GM12892 (cell line): ENCODE results near the gene STK11.

Experiments used
- POLR2A ChIP-seq: IDR thresholded peaks from 2 replicates; pipeline ENCODE4 v1.6.1; 2011; ENCODE audit warnings: low read depth, low read length, control low read depth
- POLR2AphosphoS5 ChIP-seq: IDR thresholded peaks from 2 replicates; pipeline ENCODE4 v1.6.1; 2011; ENCODE audit warnings: low read depth, low read length, control low read depth
- TAF1 ChIP-seq: IDR thresholded peaks from 2 replicates; pipeline ENCODE4 v1.6.1; 2011; ENCODE audit warnings: low read depth, mild to moderate bottlenecking, control low read depth, low read length, borderline replicate concordance

GRCh38 chr19:1249990-1250436 lies 44.4 kb downstream of the STK11 start:
- TF ChIP-seq POLR2A (no peak), TAF1 (no peak), POLR2AphosphoS5 (no peak)
